Transverse colon (tissue), 3 donors: ENCODE measurements around the gene RAPGEF2.

ENCODE experiments used
- CTCF ChIP-seq, 5 experiments: fragments of 200-600 bp in 3 of 5; fragments of 450-650 bp in 2 of 5; sonication (generic) in 3 of 5; IDR thresholded peaks; 1 replicate in 2 of 5; 2 replicates in 3 of 5; pipeline ENCODE4 v1.5.1; 2016 to 2017; ENCODE audit warnings: antibody characterized with exemption in 5 of 5, inconsistent platforms in 3 of 5, mild to moderate bottlenecking in 2 of 5, moderate library complexity in 1 of 5
- EP300 ChIP-seq: sonication (generic); formaldehyde crosslinking; IDR thresholded peaks from one replicate; pipeline ENCODE4 v1.6.1; 2017; ENCODE audit warnings: antibody characterized with exemption, low read depth
- POLR2A ChIP-seq: fragments of 450-650 bp; IDR thresholded peaks from one replicate; pipeline ENCODE4 v1.6.1; 2016; ENCODE audit warnings: antibody characterized with exemption, mild to moderate bottlenecking, moderate library complexity

- no peak for TF ChIP-seq CTCF (IDR thresholded peaks at IDR 0.05)
- TF ChIP-seq POLR2A: no peak
- TF ChIP-seq EP300: no peak
These were observed 244.9 kb downstream of the RAPGEF2 start for GRCh38 chr4:159347813-159348212.
